Endothelial cell of umbilical vein (primary cell): ENCODE measurements around the gene PRKCB. TPM values are rescaled to one million over a fixed set of nuclear protein-coding genes. Genes with fewer than 3 reads are reported as not detected.

Experiments
- BruUV-seq: library from RNA; stranded (reverse); fragments of 400-500 nt; replicated peaks from 2 replicates; lab custom pipeline; 2021; lab: Mats Ljungman, UMichigan
- CTCF ChIA-PET: fragments of 300-600, 350-600 bp; sonication (Branson Sonifier 250); formaldehyde crosslinking; loops from one replicate; lab custom pipeline; 2021; ENCODE audit warnings: antibody characterized with exemption, inconsistent platforms; lab: Charles Lee
- POLR2A ChIA-PET: fragments of 300-600, 350-600 bp; sonication (Branson Sonifier 250); formaldehyde crosslinking; loops from one replicate; lab custom pipeline; 2021; ENCODE audit warnings: antibody characterized with exemption, inconsistent platforms; lab: Charles Lee
- DNase-seq: peaks from one replicate; pipeline ENCODE4 v3.0.0-alpha.2; 2011; ENCODE audit warnings: low read depth, low spot score
- FAIRE-seq: peaks from 2 replicates; lab custom pipeline; 2011; peaks lifted over from hg19 to GRCh38; lab: Jason Lieb, UNC
- H2AFZ ChIP-seq: 2 replicates; pipeline ENCODE4 v1.6.0; 2012; ENCODE audit warnings: low read depth, low read length, control low read depth, inconsistent platforms
- H3K27ac ChIP-seq: 2 replicates; pipeline ENCODE4 v1.5.1; 2011; ENCODE audit warnings: low read depth, mild to moderate bottlenecking, control low read depth, low read length, moderate library complexity; ENCODE audit not compliant: insufficient read depth
- H3K27me3 ChIP-seq, 2 experiments: 2 replicates each; pipeline versions ENCODE4 v1.6.0 to v1.6.1; 2011; ENCODE audit warnings: low read length in 2 of 2, mixed read lengths in 1 of 2; ENCODE audit not compliant: control insufficient read depth in 2 of 2, insufficient read depth in 2 of 2
- H3K36me3 ChIP-seq, 2 experiments: 2 replicates in 1 of 2; 3 replicates in 1 of 2; pipeline ENCODE4 v1.5.1; 2011; ENCODE audit warnings: low read length in 2 of 2, mild to moderate bottlenecking in 1 of 2, moderate library complexity in 1 of 2; ENCODE audit not compliant: control insufficient read depth in 2 of 2, insufficient read depth in 2 of 2; ENCODE audit errors: extremely low read depth in 1 of 2
- H3K4me1 ChIP-seq: 3 replicates; pipeline ENCODE4 v1.5.1; 2011; ENCODE audit warnings: mild to moderate bottlenecking, low read length; ENCODE audit not compliant: control insufficient read depth, insufficient read depth; ENCODE audit errors: extremely low read depth
- H3K4me2 ChIP-seq: 2 replicates; pipeline ENCODE4 v1.6.1; 2011; ENCODE audit warnings: low read length, control low read depth, mixed read lengths; ENCODE audit not compliant: insufficient read depth
- H3K4me3 ChIP-seq, 3 experiments: fragments of 200-600 bp in 1 of 3; sonication (generic), shearing (Covaris generic) in 1 of 3; replicated peaks in 1 of 3; 2 replicates each; pipeline ENCODE4 v1.5.1; 2011 to 2016; ENCODE audit warnings: control low read depth in 3 of 3, low read length in 3 of 3, mild to moderate bottlenecking in 2 of 3, inconsistent platforms in 1 of 3, low read depth in 1 of 3, moderate library complexity in 1 of 3; ENCODE audit not compliant: insufficient read depth in 1 of 3
- H3K79me2 ChIP-seq: 2 replicates; pipeline ENCODE4 v1.6.0; 2012; ENCODE audit warnings: low read length, inconsistent platforms; ENCODE audit not compliant: control insufficient read depth, insufficient read depth
- H3K9ac ChIP-seq: replicated peaks from 2 replicates; pipeline ENCODE3; 2011; ENCODE audit warnings: low read length, control low read depth; ENCODE audit not compliant: insufficient read depth; ENCODE audit errors: extremely low read depth
- H3K9me1 ChIP-seq: replicated peaks from 3 replicates; pipeline ENCODE4 v1.6.0; 2011; ENCODE audit warnings: mild to moderate bottlenecking, low read length; ENCODE audit not compliant: control insufficient read depth, insufficient read depth; ENCODE audit errors: extremely low read depth
- H3K9me3 ChIP-seq: replicated peaks from 2 replicates; pipeline ENCODE4 v1.5.1; 2012; ENCODE audit warnings: low read length, inconsistent platforms; ENCODE audit not compliant: control insufficient read depth, insufficient read depth
- H4K20me1 ChIP-seq: replicated peaks from 2 replicates; pipeline ENCODE3; 2011; ENCODE audit warnings: mild to moderate bottlenecking, low read length; ENCODE audit not compliant: control insufficient read depth, insufficient read depth; ENCODE audit errors: extremely low read depth
- EZH2 ChIP-seq: IDR thresholded peaks from 2 replicates; pipeline ENCODE4 v1.6.1; 2012; ENCODE audit warnings: borderline replicate concordance, low read depth, mild to moderate bottlenecking, moderate library complexity, low read length, inconsistent platforms; ENCODE audit not compliant: severe bottlenecking
- FOS ChIP-seq: IDR thresholded peaks from 2 replicates; pipeline ENCODE4 v1.6.1; 2011; ENCODE audit warnings: mild to moderate bottlenecking, low read length, moderate library complexity, borderline replicate concordance; ENCODE audit not compliant: insufficient read depth
- GATA2 ChIP-seq: IDR thresholded peaks from 2 replicates; pipeline ENCODE4 v1.7.0; 2011; ENCODE audit warnings: low read depth, mild to moderate bottlenecking, moderate library complexity, mixed read lengths, low read length; ENCODE audit not compliant: insufficient read length, insufficient read depth
- JUN ChIP-seq: IDR thresholded peaks from 2 replicates; pipeline ENCODE4 v1.6.1; 2011; ENCODE audit warnings: borderline replicate concordance, low read depth; ENCODE audit not compliant: insufficient read length, insufficient read depth
- MAX ChIP-seq: IDR thresholded peaks from 2 replicates; pipeline ENCODE4 v1.6.1; 2011; ENCODE audit not compliant: insufficient read depth, insufficient read length
- MYC ChIP-seq: IDR thresholded peaks from one replicate; pipeline ENCODE4 v1.6.1; 2011; ENCODE audit warnings: mild to moderate bottlenecking, low read depth, low read length
- POLR2A ChIP-seq: IDR thresholded peaks from 2 replicates; pipeline ENCODE4 v1.6.1; 2012; ENCODE audit warnings: low read depth, mild to moderate bottlenecking, control low read depth, low read length
- POLR2AphosphoS5 ChIP-seq: IDR thresholded peaks from 2 replicates; pipeline ENCODE4 v1.6.1; 2012; ENCODE audit warnings: low read depth, mild to moderate bottlenecking, control low read depth, low read length, moderate library complexity; ENCODE audit not compliant: insufficient read depth
- dilution Hi-C: fragments of 300-500 bp; cut with MboI; formaldehyde crosslinking; loops from one replicate; pipeline ENCODE4 v1.15.0; 2019; ENCODE audit warnings: low sequenced_read_pairs; ENCODE audit not compliant: extremely low pct_ligation_motif_present
- intact Hi-C: fragments of 100-400 bp; cut with micrococcal nuclease; formaldehyde crosslinking; loops from one replicate; pipeline ENCODE4 v1.10.0; 2022
- polyA plus RNA-seq, 4 experiments: library from polyadenylated mRNA; depleted of rRNA in 3 of 4; stranded (reverse) in 3 of 4; unstranded in 1 of 4; fragments of >200 nt; gene quantifications; 2 replicates each; pipeline versions ENCODE4 v1.2.1 to v1.2.3, GENCODE V29; 2011 to 2012; ENCODE audit warnings: missing spikeins in 1 of 4
- total RNA-seq: library from RNA; stranded (reverse); gene quantifications from 2 replicates; pipeline ENCODE4 v1.2.3, GENCODE V29; 2021
- TF ChIP-seq, protein P1 (sequence below), 2 donors: IDR thresholded peaks; 1 replicate in 1 of 2; 2 replicates in 1 of 2; pipeline ENCODE4 v1.5.1; 2011; ENCODE audit warnings: low read length in 2 of 2, mild to moderate bottlenecking in 2 of 2, moderate library complexity in 2 of 2, control low read depth in 1 of 2, inconsistent platforms in 1 of 2, low read depth in 1 of 2; ENCODE audit not compliant: insufficient read depth in 1 of 2; ENCODE audit errors: extremely low read depth in 1 of 2

The PRKCB gene
- total and polyA plus RNA-seq, 2 donors (not counting 3 experiments of a cell fraction or from before 2014, with no cell fraction given) = 0.01 TPM; not detected in 1

- no peaks in the 10 kb centered on the region for H3K9me3 ChIP-seq
- BruUV-seq = no TSS peak
- no peak overlapping the region for H2AFZ ChIP-seq
- H3K27ac ChIP-seq = no peak overlapping the region
- H3K9ac ChIP-seq = no peak overlapping the region
- H3K27me3 ChIP-seq = no peaks in the 10 kb centered on the region
- no peak overlapping the region for H3K4me2 ChIP-seq
- intact Hi-C loops = no loop called here
- H3K4me3 ChIP-seq = no peak overlapping the region
- no peaks in the 10 kb centered on the region for H3K36me3 ChIP-seq
- no peaks in the 10 kb centered on the region for H3K9me1 ChIP-seq
- H3K4me1 ChIP-seq = no peaks in the 10 kb centered on the region
- POLR2A ChIA-PET = no interaction called here
- dilution Hi-C loops = no loop called here
- no peak for FAIRE-seq
- no peaks in the 10 kb centered on the region for H3K79me2 ChIP-seq
- DNase-seq = no peak
- TF ChIP-seq, protein P1, sequence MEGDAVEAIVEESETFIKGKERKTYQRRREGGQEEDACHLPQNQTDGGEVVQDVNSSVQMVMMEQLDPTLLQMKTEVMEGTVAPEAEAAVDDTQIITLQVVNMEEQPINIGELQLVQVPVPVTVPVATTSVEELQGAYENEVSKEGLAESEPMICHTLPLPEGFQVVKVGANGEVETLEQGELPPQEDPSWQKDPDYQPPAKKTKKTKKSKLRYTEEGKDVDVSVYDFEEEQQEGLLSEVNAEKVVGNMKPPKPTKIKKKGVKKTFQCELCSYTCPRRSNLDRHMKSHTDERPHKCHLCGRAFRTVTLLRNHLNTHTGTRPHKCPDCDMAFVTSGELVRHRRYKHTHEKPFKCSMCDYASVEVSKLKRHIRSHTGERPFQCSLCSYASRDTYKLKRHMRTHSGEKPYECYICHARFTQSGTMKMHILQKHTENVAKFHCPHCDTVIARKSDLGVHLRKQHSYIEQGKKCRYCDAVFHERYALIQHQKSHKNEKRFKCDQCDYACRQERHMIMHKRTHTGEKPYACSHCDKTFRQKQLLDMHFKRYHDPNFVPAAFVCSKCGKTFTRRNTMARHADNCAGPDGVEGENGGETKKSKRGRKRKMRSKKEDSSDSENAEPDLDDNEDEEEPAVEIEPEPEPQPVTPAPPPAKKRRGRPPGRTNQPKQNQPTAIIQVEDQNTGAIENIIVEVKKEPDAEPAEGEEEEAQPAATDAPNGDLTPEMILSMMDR (IDR thresholded peaks at IDR 0.05; ENCODE audit: extremely low read depth in 1 of 2, insufficient read depth in 1 of 2, low read depth in 1 of 2, low read length in 2 of 2) = no peak
- TF ChIP-seq POLR2AphosphoS5 (no peak), POLR2A (no peak), EZH2 (no peak), MYC (no peak), JUN (no peak), MAX (no peak), FOS (no peak), GATA2 (no peak)
- H4K20me1 ChIP-seq = no peaks in the 10 kb centered on the region
- CTCF ChIA-PET = interaction anchor here (1.7 to 8.1 kb wide), 3 partner anchors 185 to 436 kb away, joined by 5 to 512 read pairs (median 97); partner anchors contain the start of gene CACNG3
Observed at GRCh38 chr16:24069036-24069590, 233.3 kb downstream of the PRKCB start.
